Activated CD4-positive, alpha-beta T cell treated with anti-CD3 and anti-CD28 coated beads, Interleukin-2, amount 10 ng/mL, durations not matched to agents 7 days and 5 days (primary cell): Measurements from ENCODE around the gene DLX2. TPM values are rescaled to one million over a fixed set of nuclear protein-coding genes. Genes with fewer than 3 reads are reported as not detected.
A peak's percentile ranks its signal among the peaks of the same experiment; 100 is the strongest.
"Not testable (repeated sequence)": the region's sequence is repeated elsewhere in the genome, so short reads cannot be mapped to it uniquely, and the experiment has no call there.

Experiments
- CTCF ChIA-PET: fragments of 350-600 bp; sonication (Branson Sonifier 250); formaldehyde crosslinking; loops from one replicate; lab custom pipeline; 2021; ENCODE audit warnings: antibody characterized with exemption; lab: Charles Lee
- POLR2A ChIA-PET: fragments of 350-600 bp; sonication (Branson Sonifier 250); formaldehyde crosslinking; loops from one replicate; lab custom pipeline; 2021; ENCODE audit warnings: antibody characterized with exemption; lab: Charles Lee
- DNase-seq: peaks from one replicate; pipeline ENCODE4 v3.0.0-alpha.2; 2020
- H3K27ac Mint-ChIP-seq: one replicate; pipeline ENCODE4 v1.8.0; 2021; ENCODE audit warnings: mild to moderate bottlenecking, moderate library complexity, mixed read lengths
- H3K27me3 Mint-ChIP-seq: one replicate; pipeline ENCODE4 v1.8.0; 2021; ENCODE audit warnings: mixed read lengths
- H3K36me3 Mint-ChIP-seq: one replicate; pipeline ENCODE4 v1.8.0; 2021; ENCODE audit warnings: low read depth, mixed read lengths
- H3K4me1 Mint-ChIP-seq: one replicate; pipeline ENCODE4 v1.8.0; 2021; ENCODE audit warnings: mixed read lengths
- H3K4me3 Mint-ChIP-seq: one replicate; pipeline ENCODE4 v1.8.0; 2021; ENCODE audit warnings: mild to moderate bottlenecking, moderate library complexity, mixed read lengths
- H3K9me3 Mint-ChIP-seq: one replicate; pipeline ENCODE4 v1.8.0; 2021; ENCODE audit warnings: mixed read lengths
- total RNA-seq, 2 experiments: library from RNA; stranded (reverse); gene quantifications; one replicate each; pipeline ENCODE4 v1.2.3, GENCODE V29; 2021

Gene DLX2
- not detected for total RNA-seq

- peak; percentile 71 for DNase-seq
- H3K9me3 Mint-ChIP-seq: no peaks in the 10 kb centered on the region
- CTCF ChIA-PET: interaction anchor here (0.6 to 8.2 kb wide), 13 partner anchors 11 to 503 kb away, joined by 3 to 45 read pairs (median 4); partner anchors contain the start of genes DLX1 and HAT1
- H3K27ac Mint-ChIP-seq: no peak within 1 kb of the TSS
- peaks cover 57% of the 10 kb centered on the region for H3K4me1 Mint-ChIP-seq
- H3K36me3 Mint-ChIP-seq: peaks cover 4% of the 10 kb centered on the region
- POLR2A ChIA-PET: no interaction called here
- H3K27me3 Mint-ChIP-seq: peaks cover 73% of the 10 kb centered on the region
- peak within 1 kb of the TSS; percentile 74 for H3K4me3 Mint-ChIP-seq
Measured at GRCh38 chr2:172102391-172103359, at the start of gene DLX2. Gene DLX2 (minus strand): TSS chr2:172102900. CDS start chr2:172102538, 362 bp downstream.

DNA sequence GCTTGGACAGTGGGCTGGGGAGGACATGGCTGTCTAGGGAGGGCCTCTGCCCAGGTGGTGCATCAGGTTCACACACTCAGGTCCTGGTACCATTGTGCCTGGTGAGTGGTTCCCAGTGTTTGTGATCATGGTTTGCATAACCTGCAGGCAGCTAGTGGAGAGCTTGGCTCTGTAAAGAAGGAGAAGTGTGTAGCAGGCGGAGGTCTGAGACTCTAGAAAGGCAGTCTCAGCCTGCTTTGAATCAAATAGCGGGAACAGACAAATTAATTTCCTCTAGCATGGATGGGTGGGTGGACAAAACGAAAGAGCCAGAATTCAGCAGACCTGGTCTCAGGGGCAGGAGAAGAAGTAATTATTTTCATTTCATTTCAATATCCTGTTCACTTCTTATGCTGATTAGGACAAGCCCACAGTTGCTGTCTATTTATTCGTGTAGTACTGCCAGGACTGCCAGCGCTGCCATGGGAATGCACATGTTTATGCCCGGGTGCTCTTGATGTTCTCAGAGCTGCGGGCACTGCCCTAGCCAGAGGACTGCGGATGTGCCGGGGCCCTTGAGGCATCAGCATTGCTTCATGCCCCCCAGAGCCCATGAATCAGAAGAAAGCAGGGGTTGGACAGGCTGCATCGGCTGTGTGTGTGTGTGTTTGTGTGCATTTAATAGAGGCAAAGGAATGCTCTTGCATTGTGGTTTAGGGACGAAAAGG lies 45.4 kb upstream of the DLX2 start:
- Mint-ChIP-seq H3K27ac (no peak overlapping the region), H3K36me3 (no peaks in the 10 kb centered on the region), H3K27me3 (peaks cover 17% of the 10 kb centered on the region), H3K4me1 (peaks cover 2% of the 10 kb centered on the region), H3K9me3 (no peaks in the 10 kb centered on the region), H3K4me3 (no peak overlapping the region)
- CTCF ChIA-PET: interaction anchor here (1.1 kb wide), 1 partner anchor 20 kb away, joined by 4 read pairs; no protein-coding TSS in a partner anchor
- POLR2A ChIA-PET: no interaction called here
- DNase-seq: no peak

GRCh38 chr2:172143817-172144216 lies 41.1 kb upstream of the DLX2 start:
- Mint-ChIP-seq H3K36me3 (no peaks in the 10 kb centered on the region), H3K4me1 (no peaks in the 10 kb centered on the region), H3K9me3 (no peaks in the 10 kb centered on the region), H3K27me3 (peaks cover 8% of the 10 kb centered on the region), H3K4me3 (no peak overlapping the region), H3K27ac (no peak overlapping the region)
- ChIA-PET CTCF (no interaction called here), POLR2A (no interaction called here)
- no peak for DNase-seq

- H3K27me3 Mint-ChIP-seq: peaks cover 16% of the 10 kb centered on the region
- POLR2A ChIA-PET, H3K36me3 Mint-ChIP-seq, H3K9me3 Mint-ChIP-seq, H3K4me3 Mint-ChIP-seq, H3K4me1 Mint-ChIP-seq, H3K27ac Mint-ChIP-seq, CTCF ChIA-PET, DNase-seq: not testable (repeated sequence)
Measured at GRCh38 chr2:172138727-172139126, 36.0 kb upstream of the DLX2 start.

DNA sequence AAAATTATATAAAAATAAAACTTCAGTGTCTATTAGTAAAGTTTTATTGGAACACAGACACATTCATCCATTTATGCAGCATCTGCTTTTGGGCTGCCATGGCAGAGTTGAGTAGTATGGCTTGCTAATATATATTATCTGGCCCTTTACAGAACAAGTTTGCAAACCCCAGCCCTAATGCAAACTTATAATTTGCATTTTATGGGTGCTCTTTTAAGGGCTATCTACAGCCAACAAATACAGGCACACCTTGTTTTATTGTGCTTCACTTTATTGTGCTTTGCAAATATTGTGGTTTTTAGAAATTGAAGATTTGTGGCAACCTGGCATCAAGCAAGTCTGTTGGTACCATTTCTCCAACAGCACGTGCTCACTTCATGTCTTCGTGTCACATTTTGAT lies 35.2 kb upstream of the DLX2 start:
- POLR2A ChIA-PET: no interaction called here
- Mint-ChIP-seq H3K27ac (no peak overlapping the region), H3K9me3 (no peaks in the 10 kb centered on the region), H3K4me1 (no peaks in the 10 kb centered on the region), H3K36me3 (no peaks in the 10 kb centered on the region), H3K4me3 (no peak overlapping the region), H3K27me3 (peaks cover 20% of the 10 kb centered on the region)
- no peak for DNase-seq
- CTCF ChIA-PET: interaction anchor here (1.2 kb wide), 1 partner anchor 21 kb away, joined by 4 read pairs; no protein-coding TSS in a partner anchor

- POLR2A ChIA-PET: no interaction called here
- H3K27ac Mint-ChIP-seq: no peak overlapping the region
- no peaks in the 10 kb centered on the region for H3K9me3 Mint-ChIP-seq
- peaks cover 20% of the 10 kb centered on the region for H3K27me3 Mint-ChIP-seq
- no peaks in the 10 kb centered on the region for H3K36me3 Mint-ChIP-seq
- H3K4me3 Mint-ChIP-seq: no peak overlapping the region
- CTCF ChIA-PET: interaction anchor here (0.9 to 1.2 kb wide), 4 partner anchors 10 to 325 kb away, joined by 3 to 4 read pairs (median 4); no protein-coding TSS in a partner anchor
- H3K4me1 Mint-ChIP-seq: no peaks in the 10 kb centered on the region
- no peak for DNase-seq
Measured at GRCh38 chr2:172137109-172137508, 34.4 kb upstream of the DLX2 start.

GRCh38 chr2:172135446-172135845 lies 32.7 kb upstream of the DLX2 start:
- ChIA-PET POLR2A (no interaction called here), CTCF (interaction anchor here (0.6 kb wide), 2 partner anchors 499 to 583 kb away, joined by 3 to 4 read pairs; no protein-coding TSS in a partner anchor)
- H3K27ac Mint-ChIP-seq: no peak overlapping the region
- no peak for DNase-seq
- H3K9me3 Mint-ChIP-seq: no peaks in the 10 kb centered on the region
- no peak overlapping the region for H3K4me3 Mint-ChIP-seq
- H3K36me3 Mint-ChIP-seq: no peaks in the 10 kb centered on the region
- H3K27me3 Mint-ChIP-seq: peaks cover 20% of the 10 kb centered on the region
- H3K4me1 Mint-ChIP-seq: no peaks in the 10 kb centered on the region

DNA sequence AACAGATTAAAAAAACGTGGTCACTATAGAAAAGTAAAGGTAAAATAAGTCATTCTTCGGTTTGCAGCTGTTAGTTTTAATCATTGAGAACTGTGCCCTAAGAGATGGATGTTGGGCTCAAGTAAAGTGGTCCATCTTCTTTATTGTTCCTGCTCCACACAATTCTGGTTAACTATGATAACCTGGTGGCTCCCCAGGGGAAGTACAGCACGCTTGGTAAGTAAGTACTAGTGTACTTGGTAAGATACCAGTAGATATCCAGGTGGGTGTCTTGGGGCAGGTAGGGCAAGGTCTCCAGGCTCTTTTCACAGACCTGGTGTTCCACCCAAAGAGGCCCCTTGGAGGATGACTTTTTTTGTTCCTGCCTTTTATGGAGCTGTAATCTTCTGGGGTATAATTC lies 31.6 kb upstream of the DLX2 start:
- DNase-seq: no peak
- Mint-ChIP-seq H3K4me3 (no peak overlapping the region), H3K36me3 (no peaks in the 10 kb centered on the region), H3K27ac (no peak overlapping the region), H3K27me3 (peaks cover 23% of the 10 kb centered on the region), H3K4me1 (no peaks in the 10 kb centered on the region), H3K9me3 (no peaks in the 10 kb centered on the region)
- ChIA-PET CTCF (interaction anchor here (0.6 kb wide), 1 partner anchor 527 kb away, joined by 3 read pairs; no protein-coding TSS in a partner anchor), POLR2A (no interaction called here)

- peaks cover 15% of the 10 kb centered on the region for H3K27me3 Mint-ChIP-seq
- POLR2A ChIA-PET: no interaction called here
- H3K9me3 Mint-ChIP-seq: no peaks in the 10 kb centered on the region
- peaks cover 1% of the 10 kb centered on the region for H3K4me1 Mint-ChIP-seq
- H3K36me3 Mint-ChIP-seq: no peaks in the 10 kb centered on the region
- CTCF ChIA-PET: no interaction called here
- no peak for DNase-seq
- H3K4me3 Mint-ChIP-seq: no peak overlapping the region
- H3K27ac Mint-ChIP-seq: no peak overlapping the region
Measured at GRCh38 chr2:172131713-172132555, 29.2 kb upstream of the DLX2 start.

GRCh38 chr2:172129404-172129803 lies 26.7 kb upstream of the DLX2 start:
- Mint-ChIP-seq H3K36me3 (no peaks in the 10 kb centered on the region), H3K27ac (no peak overlapping the region), H3K9me3 (no peaks in the 10 kb centered on the region), H3K27me3 (peaks cover 11% of the 10 kb centered on the region), H3K4me3 (no peak overlapping the region), H3K4me1 (peaks cover 1% of the 10 kb centered on the region)
- ChIA-PET POLR2A (interaction anchor here (0.5 kb wide), 1 partner anchor 46 kb away, joined by 3 read pairs; no protein-coding TSS in a partner anchor), CTCF (interaction anchor here (0.6 to 1.7 kb wide), 3 partner anchors 38 to 426 kb away, joined by 3 to 6 read pairs (median 6); no protein-coding TSS in a partner anchor)
- no peak for DNase-seq

DNA sequence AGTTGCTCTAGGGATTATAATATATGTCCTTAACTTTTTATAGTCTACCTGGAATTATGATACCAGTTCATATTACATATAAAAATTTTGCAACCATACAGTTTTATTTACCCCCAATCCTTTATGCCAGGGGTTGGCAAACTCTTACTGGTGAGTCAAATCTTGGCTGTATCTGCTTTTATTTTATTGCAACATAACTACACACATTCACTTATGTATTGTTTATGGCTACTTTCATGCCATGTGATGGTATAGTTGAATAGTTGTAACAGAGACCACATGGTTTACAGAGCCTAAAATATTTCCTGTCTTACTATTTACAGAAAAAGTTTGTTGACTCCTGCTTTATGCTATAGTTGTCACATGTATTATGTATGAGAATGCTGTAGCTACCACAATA lies 25.8 kb upstream of the DLX2 start:
- peaks cover 5% of the 10 kb centered on the region for H3K27me3 Mint-ChIP-seq
- no peak overlapping the region for H3K4me3 Mint-ChIP-seq
- no peaks in the 10 kb centered on the region for H3K36me3 Mint-ChIP-seq
- DNase-seq: no peak
- ChIA-PET CTCF (interaction anchor here (0.9 to 1.7 kb wide), 3 partner anchors 19 to 425 kb away, joined by 3 to 6 read pairs (median 4); no protein-coding TSS in a partner anchor), POLR2A (no interaction called here)
- H3K27ac Mint-ChIP-seq: no peak overlapping the region
- H3K4me1 Mint-ChIP-seq: peaks cover 1% of the 10 kb centered on the region
- no peaks in the 10 kb centered on the region for H3K9me3 Mint-ChIP-seq

DNA sequence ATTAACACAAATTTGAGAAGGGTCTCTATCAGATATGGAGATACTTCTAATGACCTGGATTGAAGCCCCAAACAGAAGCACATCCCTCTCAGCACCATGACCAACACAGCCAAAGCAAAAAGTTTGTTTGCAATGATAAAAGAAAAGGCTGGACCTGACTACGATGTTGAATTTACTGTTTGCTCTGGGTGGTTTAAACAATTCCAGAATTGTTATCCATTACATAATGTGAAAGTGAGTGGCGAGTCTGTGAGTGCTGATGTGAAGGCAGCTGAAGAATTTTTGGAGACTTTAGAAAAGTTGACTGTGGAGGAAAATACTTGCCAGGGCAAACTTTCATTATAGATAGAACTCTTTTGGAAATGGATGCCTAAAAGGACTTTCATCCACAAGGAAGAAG lies 17.4 kb upstream of the DLX2 start:
- ChIA-PET CTCF (interaction anchor here (0.9 kb wide), 1 partner anchor 13 kb away, joined by 4 read pairs; no protein-coding TSS in a partner anchor), POLR2A (no interaction called here)
- no peak overlapping the region for H3K4me3 Mint-ChIP-seq
- DNase-seq: no peak
- H3K36me3 Mint-ChIP-seq: no peaks in the 10 kb centered on the region
- H3K27me3 Mint-ChIP-seq: peaks cover 24% of the 10 kb centered on the region
- H3K27ac Mint-ChIP-seq: no peak overlapping the region
- no peaks in the 10 kb centered on the region for H3K4me1 Mint-ChIP-seq
- H3K9me3 Mint-ChIP-seq: no peaks in the 10 kb centered on the region
